GM12892 (cell line): ENCODE results near the gene FAM163B.

ENCODE experiments used
- POLR2A ChIP-seq: IDR thresholded peaks from 2 replicates; pipeline ENCODE4 v1.6.1; 2011; ENCODE audit warnings: low read depth, low read length, control low read depth
- POLR2AphosphoS5 ChIP-seq: IDR thresholded peaks from 2 replicates; pipeline ENCODE4 v1.6.1; 2011; ENCODE audit warnings: low read depth, low read length, control low read depth
- TAF1 ChIP-seq: IDR thresholded peaks from 2 replicates; pipeline ENCODE4 v1.6.1; 2011; ENCODE audit warnings: low read depth, mild to moderate bottlenecking, control low read depth, low read length, borderline replicate concordance

GRCh38 chr9:133594310-133594709 is 14.9 kb downstream of the FAM163B start:
- TF ChIP-seq POLR2AphosphoS5 (no peak), POLR2A (no peak), TAF1 (no peak)
